OCI-LY3 (cell line): ENCODE measurements around the gene GUF1.

Experiments used
- CTCF ChIP-seq: fragments of 200-600, 300-600 bp; sonication (generic); IDR thresholded peaks from 2 replicates; pipeline ENCODE4 v1.5.1; 2014; ENCODE audit warnings: antibody characterized with exemption, low read length, low read depth
- EZH2phosphoT487 ChIP-seq: fragments of 200-600 bp; shearing (Covaris generic); IDR thresholded peaks from 2 replicates; pipeline ENCODE4 v1.6.1; 2018; ENCODE audit warnings: antibody characterized with exemption, mixed run types, low read depth

- TF ChIP-seq CTCF (no peak), EZH2phosphoT487 (no peak)
Measured at GRCh38 chr4:44662623-44663005, 15.6 kb upstream of the GUF1 start.
